Smooth muscle cell of the brain vasculature (primary cell): ENCODE results near the gene PLK4.
"Not testable (repeated sequence)": the region's sequence is repeated elsewhere in the genome, so short reads cannot be mapped to it uniquely, and the experiment has no call there.

Source experiments
- DNase-seq: peaks from one replicate; pipeline ENCODE4 v3.0.0-alpha.2; 2012; ENCODE audit warnings: low read depth, low spot score

PLK4 gene

GRCh38 chr4:127880763-127881562 is at the start of gene PLK4:
Gene PLK4 (plus strand): TSS chr4:127880893. CDS start chr4:127881135, 242 bp downstream.
- peak; percentile 90 for DNase-seq

GRCh38 chr4:127832585-127832984 is 48.1 kb upstream of the PLK4 start:
- DNase-seq: no peak

GRCh38 chr4:127843704-127844600 is 36.7 kb upstream of the PLK4 start:
- no peak for DNase-seq

GRCh38 chr4:127844601-127845116 is 36.0 kb upstream of the PLK4 start:
- no peak for DNase-seq

- no peak for DNase-seq
These were observed 34.6 kb upstream of the PLK4 start for GRCh38 chr4:127846061-127846460.

- DNase-seq: no peak
These were observed 33.9 kb upstream of the PLK4 start for GRCh38 chr4:127846765-127847164.

- DNase-seq: no peak
These were observed 31.0 kb upstream of the PLK4 start for GRCh38 chr4:127849505-127850234.

- no peak for DNase-seq
These were observed 28.0 kb upstream of the PLK4 start for GRCh38 chr4:127852661-127853060.

GRCh38 chr4:127856196-127856812 is 24.4 kb upstream of the PLK4 start:
- DNase-seq: no peak

GRCh38 chr4:127856813-127857447 is 23.8 kb upstream of the PLK4 start:
- no peak for DNase-seq

GRCh38 chr4:127857641-127858040 is 23.1 kb upstream of the PLK4 start:
- no peak for DNase-seq

GRCh38 chr4:127868196-127868595 is 12.5 kb upstream of the PLK4 start:
- no peak for DNase-seq

GRCh38 chr4:127870281-127870680 is 10.4 kb upstream of the PLK4 start:
- DNase-seq: no peak

- peak; percentile 72 for DNase-seq
These were observed 10.0 kb upstream of the PLK4 start for GRCh38 chr4:127870688-127871087.

GRCh38 chr4:127875791-127876190 is 4.9 kb upstream of the PLK4 start:
- no peak for DNase-seq

GRCh38 chr4:127881563-127881864 is 821 bp downstream of the PLK4 start:
- DNase-seq: no peak

GRCh38 chr4:127888559-127888958 is 7.9 kb downstream of the PLK4 start:
- DNase-seq: no peak

GRCh38 chr4:127889903-127890302 is 9.2 kb downstream of the PLK4 start:
- DNase-seq: no peak

GRCh38 chr4:127896069-127896468 is 15.4 kb downstream of the PLK4 start:
- no peak for DNase-seq

- DNase-seq: no peak
These were observed 15.8 kb downstream of the PLK4 start for GRCh38 chr4:127896528-127896927.

GRCh38 chr4:127899682-127900081 is 19.0 kb downstream of the PLK4 start:
- DNase-seq: not testable (repeated sequence)
